Sigmoid colon (tissue), 4 donors: Measurements from ENCODE around the gene CD24.

ENCODE experiments used
- EP300 ChIP-seq, 4 donors: sonication (generic); formaldehyde crosslinking; IDR thresholded peaks; one replicate each; pipeline ENCODE4 v1.6.1; 2017; ENCODE audit warnings: antibody characterized with exemption in 4 of 4
- POLR2A ChIP-seq, 2 donors: fragments of 450-650 bp; IDR thresholded peaks; one replicate each; pipeline ENCODE4 v1.6.1; 2016; ENCODE audit warnings: antibody characterized with exemption in 2 of 2, mild to moderate bottlenecking in 2 of 2, moderate library complexity in 2 of 2
- POLR2AphosphoS5 ChIP-seq, 4 donors: sonication (generic); formaldehyde crosslinking; IDR thresholded peaks; one replicate each; pipeline ENCODE4 v1.6.1; 2017; ENCODE audit warnings: antibody characterized with exemption in 4 of 4
- TF ChIP-seq, protein P1 (sequence below), 4 experiments: fragments of 450-650 bp in 3 of 4; fragments of 200-600 bp in 1 of 4; IDR thresholded peaks; one replicate each; pipeline ENCODE4 v1.5.1; 2016 to 2019; ENCODE audit warnings: antibody characterized with exemption in 4 of 4, mild to moderate bottlenecking in 3 of 4, moderate library complexity in 2 of 4

DNA sequence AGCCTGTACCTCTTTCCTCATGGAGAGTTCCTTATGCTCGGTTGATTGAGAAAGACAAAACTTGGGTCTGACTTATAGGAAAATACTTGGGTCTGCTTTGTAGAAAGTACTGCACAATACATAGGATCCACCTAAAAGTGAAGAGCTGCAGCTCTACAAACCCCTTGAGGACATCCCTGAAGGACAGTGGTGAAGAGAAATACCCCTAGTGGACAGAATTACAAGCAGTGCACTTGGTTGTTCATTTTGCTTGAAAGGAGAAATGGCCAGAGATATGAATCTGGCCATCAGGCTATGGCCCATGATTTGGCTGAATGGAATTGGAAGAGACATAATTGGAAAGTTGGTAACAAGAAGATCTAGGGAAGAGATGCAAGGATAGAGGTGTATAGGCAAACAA, 8.3 kb downstream of the CD24 start:
- TF ChIP-seq, protein P1, sequence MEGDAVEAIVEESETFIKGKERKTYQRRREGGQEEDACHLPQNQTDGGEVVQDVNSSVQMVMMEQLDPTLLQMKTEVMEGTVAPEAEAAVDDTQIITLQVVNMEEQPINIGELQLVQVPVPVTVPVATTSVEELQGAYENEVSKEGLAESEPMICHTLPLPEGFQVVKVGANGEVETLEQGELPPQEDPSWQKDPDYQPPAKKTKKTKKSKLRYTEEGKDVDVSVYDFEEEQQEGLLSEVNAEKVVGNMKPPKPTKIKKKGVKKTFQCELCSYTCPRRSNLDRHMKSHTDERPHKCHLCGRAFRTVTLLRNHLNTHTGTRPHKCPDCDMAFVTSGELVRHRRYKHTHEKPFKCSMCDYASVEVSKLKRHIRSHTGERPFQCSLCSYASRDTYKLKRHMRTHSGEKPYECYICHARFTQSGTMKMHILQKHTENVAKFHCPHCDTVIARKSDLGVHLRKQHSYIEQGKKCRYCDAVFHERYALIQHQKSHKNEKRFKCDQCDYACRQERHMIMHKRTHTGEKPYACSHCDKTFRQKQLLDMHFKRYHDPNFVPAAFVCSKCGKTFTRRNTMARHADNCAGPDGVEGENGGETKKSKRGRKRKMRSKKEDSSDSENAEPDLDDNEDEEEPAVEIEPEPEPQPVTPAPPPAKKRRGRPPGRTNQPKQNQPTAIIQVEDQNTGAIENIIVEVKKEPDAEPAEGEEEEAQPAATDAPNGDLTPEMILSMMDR (IDR thresholded peaks at IDR 0.05) = no peak
- TF ChIP-seq POLR2A (IDR thresholded peaks at IDR 0.05) = no peak
- TF ChIP-seq EP300 (IDR thresholded peaks at IDR 0.05) = no peak
- no peak for TF ChIP-seq POLR2AphosphoS5 (IDR thresholded peaks at IDR 0.05)
